ENCODE measurements around the gene VPS13C.

Gene VPS13C

DNA sequence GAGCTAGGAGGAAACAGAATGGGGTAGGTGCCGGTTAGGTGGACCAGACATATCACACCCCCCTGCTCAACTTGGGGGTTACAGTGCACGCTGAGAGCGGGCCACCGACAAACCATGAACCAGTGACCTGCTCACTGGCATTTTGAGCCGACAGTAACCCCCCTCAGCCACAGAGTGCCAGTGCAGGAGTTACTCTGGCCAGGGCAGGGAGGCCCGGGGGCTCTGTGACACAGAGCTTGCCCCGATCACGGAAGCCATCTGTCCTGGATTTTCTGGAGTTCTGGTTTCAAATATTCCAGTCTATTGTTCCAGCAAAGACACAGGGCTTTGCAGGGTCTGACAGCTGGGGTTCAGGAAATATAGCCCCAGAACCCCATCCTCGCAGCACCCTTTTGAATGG, 225.2 kb downstream of the VPS13C start:
- Histone ChIP-seq H3K4me3 (ENCODE audit: low read length) (no peak overlapping the region), H3K9me3 (ENCODE audit: control insufficient read depth, insufficient read depth, low read length) (no peaks in the 10 kb centered on the region), H3K27ac (ENCODE audit: low read depth, low read length) (no peak overlapping the region), H3K36me3 (ENCODE audit: control insufficient read depth, low read length) (no peaks in the 10 kb centered on the region), H3K79me2 (ENCODE audit: control insufficient read depth, low read length) (no peaks in the 10 kb centered on the region), H3F3A (ENCODE audit: control insufficient read depth, insufficient read depth) (no peaks in the 10 kb centered on the region), H4K20me1 (ENCODE audit: control insufficient read depth, insufficient read depth, low read depth, low read length) (no peaks in the 10 kb centered on the region), H3K27me3 (ENCODE audit: control insufficient read depth, low read length) (peaks cover 9% of the 10 kb centered on the region), H3K9me2 (replicated peaks; ENCODE audit: control insufficient read depth, low read length) (no peaks in the 10 kb centered on the region), H3K4me1 (ENCODE audit: control insufficient read depth, low read length) (no peaks in the 10 kb centered on the region), H3K4me2 (ENCODE audit: low read length) (no peak overlapping the region)
- TF ChIP-seq EZH2phosphoT487 (IDR thresholded peaks at IDR 0.05; ENCODE audit: borderline replicate concordance, low read length), result no peak

DNA sequence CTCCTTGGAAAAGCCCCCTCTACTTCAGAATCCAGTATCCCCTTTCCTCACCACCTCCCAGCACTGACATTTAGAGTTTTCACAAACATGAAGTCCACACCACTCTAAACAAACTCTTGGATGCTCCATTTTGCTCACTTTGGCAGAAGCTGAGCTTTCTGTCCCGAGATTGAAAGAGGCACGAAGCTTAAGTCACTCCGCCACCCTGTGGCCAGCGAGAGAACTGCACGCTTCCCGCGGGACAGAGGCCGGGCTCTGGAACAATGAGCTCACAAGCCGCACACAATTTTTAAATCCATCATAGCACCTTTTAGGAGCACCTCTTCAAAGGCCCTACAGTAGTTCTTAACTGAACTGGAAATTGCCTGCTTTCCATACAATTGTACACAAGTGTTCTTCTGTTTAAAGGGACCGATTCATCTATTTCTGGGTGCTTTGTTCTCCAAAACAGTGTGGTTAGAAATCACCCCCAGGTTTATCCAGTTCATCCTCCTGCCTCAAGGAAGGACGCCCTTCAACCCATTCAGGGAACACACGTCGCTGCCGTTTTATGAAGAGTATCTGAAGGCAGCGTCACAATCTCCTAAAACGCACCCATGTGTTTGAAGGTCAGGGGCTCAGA, 226.1 kb downstream of the VPS13C start:
- TF ChIP-seq EZH2phosphoT487 (IDR thresholded peaks at IDR 0.05; ENCODE audit: borderline replicate concordance, low read length), result no peak
- TF ChIP-seq, protein P1, sequence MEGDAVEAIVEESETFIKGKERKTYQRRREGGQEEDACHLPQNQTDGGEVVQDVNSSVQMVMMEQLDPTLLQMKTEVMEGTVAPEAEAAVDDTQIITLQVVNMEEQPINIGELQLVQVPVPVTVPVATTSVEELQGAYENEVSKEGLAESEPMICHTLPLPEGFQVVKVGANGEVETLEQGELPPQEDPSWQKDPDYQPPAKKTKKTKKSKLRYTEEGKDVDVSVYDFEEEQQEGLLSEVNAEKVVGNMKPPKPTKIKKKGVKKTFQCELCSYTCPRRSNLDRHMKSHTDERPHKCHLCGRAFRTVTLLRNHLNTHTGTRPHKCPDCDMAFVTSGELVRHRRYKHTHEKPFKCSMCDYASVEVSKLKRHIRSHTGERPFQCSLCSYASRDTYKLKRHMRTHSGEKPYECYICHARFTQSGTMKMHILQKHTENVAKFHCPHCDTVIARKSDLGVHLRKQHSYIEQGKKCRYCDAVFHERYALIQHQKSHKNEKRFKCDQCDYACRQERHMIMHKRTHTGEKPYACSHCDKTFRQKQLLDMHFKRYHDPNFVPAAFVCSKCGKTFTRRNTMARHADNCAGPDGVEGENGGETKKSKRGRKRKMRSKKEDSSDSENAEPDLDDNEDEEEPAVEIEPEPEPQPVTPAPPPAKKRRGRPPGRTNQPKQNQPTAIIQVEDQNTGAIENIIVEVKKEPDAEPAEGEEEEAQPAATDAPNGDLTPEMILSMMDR (IDR thresholded peaks at IDR 0.05; ENCODE audit: low read depth, low read length, poor library complexity, severe bottlenecking), result peak; percentile 97
- Histone ChIP-seq H3K9me2 (replicated peaks; ENCODE audit: control insufficient read depth, low read length) (no peaks in the 10 kb centered on the region), H4K20me1 (ENCODE audit: control insufficient read depth, insufficient read depth, low read depth, low read length) (no peaks in the 10 kb centered on the region), H3K4me1 (ENCODE audit: control insufficient read depth, low read length) (no peaks in the 10 kb centered on the region), H3K27me3 (ENCODE audit: control insufficient read depth, low read length) (peaks cover 9% of the 10 kb centered on the region), H3K27ac (ENCODE audit: low read depth, low read length) (no peak overlapping the region), H3K79me2 (ENCODE audit: control insufficient read depth, low read length) (no peaks in the 10 kb centered on the region), H3K4me3 (ENCODE audit: low read length) (no peak overlapping the region), H3F3A (ENCODE audit: control insufficient read depth, insufficient read depth) (no peaks in the 10 kb centered on the region), H3K9me3 (ENCODE audit: control insufficient read depth, insufficient read depth, low read length) (no peaks in the 10 kb centered on the region), H3K36me3 (ENCODE audit: control insufficient read depth, low read length) (no peaks in the 10 kb centered on the region), H3K4me2 (ENCODE audit: low read length) (no peak overlapping the region)

DNA sequence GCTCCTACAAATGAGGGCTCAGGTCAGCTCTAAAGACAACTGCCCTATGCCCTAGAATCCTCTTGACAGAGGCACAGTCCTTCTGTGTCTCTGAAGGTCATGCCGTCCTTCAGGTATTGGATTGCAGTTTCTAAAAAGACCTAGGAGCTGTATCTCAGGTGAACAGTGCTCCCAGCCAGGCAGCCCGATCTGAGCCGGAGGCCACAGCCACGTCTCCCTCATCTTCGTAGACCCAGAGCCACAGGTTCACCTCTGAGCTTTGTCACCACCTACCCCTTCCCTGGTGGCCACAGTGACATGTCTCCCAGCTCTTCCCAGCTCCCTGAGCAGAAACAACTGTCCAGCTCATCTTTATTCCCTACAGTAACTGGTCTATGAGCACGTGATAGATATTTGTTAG, 228.0 kb downstream of the VPS13C start:
- H3K27ac ChIP-seq (ENCODE audit: low read depth, low read length), result no peak overlapping the region
- H3K4me3 ChIP-seq (ENCODE audit: low read length), result no peak overlapping the region
- TF ChIP-seq EZH2phosphoT487 (IDR thresholded peaks at IDR 0.05; ENCODE audit: borderline replicate concordance, low read length), result no peak
- TF ChIP-seq, protein P1 (IDR thresholded peaks at IDR 0.05; ENCODE audit: low read depth, low read length, poor library complexity, severe bottlenecking), result no peak
- no peaks in the 10 kb centered on the region for H3K79me2 ChIP-seq (ENCODE audit: control insufficient read depth, low read length)
- H3K36me3 ChIP-seq (ENCODE audit: control insufficient read depth, low read length), result no peaks in the 10 kb centered on the region
- no peaks in the 10 kb centered on the region for H3K4me1 ChIP-seq (ENCODE audit: control insufficient read depth, low read length)
- peaks cover 5% of the 10 kb centered on the region for H3K27me3 ChIP-seq (ENCODE audit: control insufficient read depth, low read length)
- no peaks in the 10 kb centered on the region for H3K9me2 ChIP-seq (replicated peaks; ENCODE audit: control insufficient read depth, low read length)
- H3F3A ChIP-seq (ENCODE audit: control insufficient read depth, insufficient read depth), result no peaks in the 10 kb centered on the region
- no peaks in the 10 kb centered on the region for H3K9me3 ChIP-seq (ENCODE audit: control insufficient read depth, insufficient read depth, low read length)
- H4K20me1 ChIP-seq (ENCODE audit: control insufficient read depth, insufficient read depth, low read depth, low read length), result no peaks in the 10 kb centered on the region
- H3K4me2 ChIP-seq (ENCODE audit: low read length), result no peak overlapping the region

DNA sequence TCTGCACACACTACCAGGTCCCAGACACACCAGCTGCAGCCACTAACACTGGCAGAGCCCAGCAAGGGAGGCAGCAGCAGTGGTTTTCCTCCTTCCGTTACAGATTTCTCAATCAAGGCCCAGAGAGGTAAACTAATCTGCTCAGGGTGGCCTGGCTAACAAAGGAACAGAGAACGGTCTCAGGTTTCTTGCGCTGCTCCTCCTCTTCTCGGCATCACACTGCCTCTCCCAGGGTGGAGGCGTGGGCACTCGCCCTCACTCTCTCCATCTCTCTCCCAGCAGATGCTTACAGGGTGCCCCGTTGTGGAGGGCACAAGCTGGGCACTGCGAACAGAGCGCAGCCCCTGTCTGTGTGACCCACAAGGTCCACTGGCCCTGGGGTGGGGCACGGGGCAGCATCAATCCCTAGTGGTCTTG, 228.7 kb downstream of the VPS13C start:
- no peaks in the 10 kb centered on the region for H3F3A ChIP-seq (ENCODE audit: control insufficient read depth, insufficient read depth)
- H3K27me3 ChIP-seq (ENCODE audit: control insufficient read depth, low read length), result peaks cover 5% of the 10 kb centered on the region
- H3K4me1 ChIP-seq (ENCODE audit: control insufficient read depth, low read length), result no peaks in the 10 kb centered on the region
- no peaks in the 10 kb centered on the region for H3K79me2 ChIP-seq (ENCODE audit: control insufficient read depth, low read length)
- no peaks in the 10 kb centered on the region for H3K36me3 ChIP-seq (ENCODE audit: control insufficient read depth, low read length)
- no peaks in the 10 kb centered on the region for H3K9me3 ChIP-seq (ENCODE audit: control insufficient read depth, insufficient read depth, low read length)
- no peaks in the 10 kb centered on the region for H3K9me2 ChIP-seq (replicated peaks; ENCODE audit: control insufficient read depth, low read length)
- no peak overlapping the region for H3K27ac ChIP-seq (ENCODE audit: low read depth, low read length)
- H4K20me1 ChIP-seq (ENCODE audit: control insufficient read depth, insufficient read depth, low read depth, low read length), result no peaks in the 10 kb centered on the region
- no peak overlapping the region for H3K4me2 ChIP-seq (ENCODE audit: low read length)
- H3K4me3 ChIP-seq (ENCODE audit: low read length), result no peak overlapping the region
- TF ChIP-seq, protein P1 (IDR thresholded peaks at IDR 0.05; ENCODE audit: low read depth, low read length, poor library complexity, severe bottlenecking), result no peak
- TF ChIP-seq EZH2phosphoT487 (IDR thresholded peaks at IDR 0.05; ENCODE audit: borderline replicate concordance, low read length), result no peak
